ENCODE measurements around the gene MFGE8. TPM values are rescaled to one million over a fixed set of nuclear protein-coding genes. Genes with fewer than 3 reads are reported as not detected.

The MFGE8 gene
- total RNA-seq, 4 donors from 2014 or later: 212 to 664 (median 370) TPM

- Histone ChIP-seq H3K4me3 (no peak overlapping the region), H3K4me1 (no peaks in the 10 kb centered on the region), H3K27me3 (no peaks in the 10 kb centered on the region), H3K9me3 (no peaks in the 10 kb centered on the region), H3K27ac (no peak overlapping the region), H3K36me3 (no peaks in the 10 kb centered on the region)
- TF ChIP-seq CTCF (IDR thresholded peaks at IDR 0.05) (no peak), POLR2A (IDR thresholded peaks at IDR 0.05) (no peak)
- no peak for DNase-seq
- intact Hi-C loops (cut with DNase I; ENCODE audit: low total_unique reads): no loop called here
Measured at GRCh38 chr15:88874684-88875083, 38.5 kb downstream of the MFGE8 start.

GRCh38 chr15:88874275-88874674 is 38.9 kb downstream of the MFGE8 start:
- Histone ChIP-seq H3K4me1 (no peaks in the 10 kb centered on the region), H3K27ac (no peak overlapping the region), H3K36me3 (no peaks in the 10 kb centered on the region), H3K9me3 (no peaks in the 10 kb centered on the region), H3K4me3 (no peak overlapping the region), H3K27me3 (no peaks in the 10 kb centered on the region)
- TF ChIP-seq POLR2A (IDR thresholded peaks at IDR 0.05) (no peak), CTCF (IDR thresholded peaks at IDR 0.05) (no peak)
- DNase-seq: no peak
- intact Hi-C loops (cut with DNase I; ENCODE audit: low total_unique reads): no loop called here

GRCh38 chr15:88873786-88874185 is 39.4 kb downstream of the MFGE8 start:
- no peak overlapping the region for H3K4me3 ChIP-seq

GRCh38 chr15:88872706-88873105 is 40.5 kb downstream of the MFGE8 start:
- no peaks in the 10 kb centered on the region for H3K4me1 ChIP-seq
- intact Hi-C loops (cut with DNase I; ENCODE audit: low total_unique reads): no loop called here

More at GRCh38 chr15:88873786-88874185, 39.4 kb downstream of the MFGE8 start:
- Histone ChIP-seq H3K4me1 (no peaks in the 10 kb centered on the region), H3K36me3 (no peaks in the 10 kb centered on the region), H3K9me3 (no peaks in the 10 kb centered on the region), H3K27ac (no peak overlapping the region), H3K27me3 (no peaks in the 10 kb centered on the region)
- no peak for DNase-seq
- no peak for TF ChIP-seq CTCF (IDR thresholded peaks at IDR 0.05)
- no peak for TF ChIP-seq POLR2A (IDR thresholded peaks at IDR 0.05)
- intact Hi-C loops (cut with DNase I; ENCODE audit: low total_unique reads): no loop called here

GRCh38 chr15:88872106-88872505 is 41.1 kb downstream of the MFGE8 start:
- Histone ChIP-seq H3K4me1 (no peaks in the 10 kb centered on the region), H3K4me3 (no peak overlapping the region), H3K36me3 (no peaks in the 10 kb centered on the region), H3K27ac (no peak overlapping the region), H3K9me3 (no peaks in the 10 kb centered on the region), H3K27me3 (no peaks in the 10 kb centered on the region)
- TF ChIP-seq POLR2A (IDR thresholded peaks at IDR 0.05): no peak
- TF ChIP-seq CTCF (IDR thresholded peaks at IDR 0.05): no peak
- no peak for DNase-seq
- intact Hi-C loops (cut with DNase I; ENCODE audit: low total_unique reads): no loop called here

More at GRCh38 chr15:88872706-88873105, 40.5 kb downstream of the MFGE8 start:
- TF ChIP-seq CTCF (IDR thresholded peaks at IDR 0.05): no peak
- TF ChIP-seq POLR2A (IDR thresholded peaks at IDR 0.05): no peak
- Histone ChIP-seq H3K36me3 (no peaks in the 10 kb centered on the region), H3K4me3 (no peak overlapping the region), H3K27ac (no peak overlapping the region), H3K9me3 (no peaks in the 10 kb centered on the region), H3K27me3 (no peaks in the 10 kb centered on the region)
- DNase-seq: no peak

All from uterus (tissue), 4 donors.